NCI-H146 treated with DMSO at 0.1 percent for 48 hours (cell line): ENCODE data around the gene ZSCAN22.
A peak's percentile ranks its signal among the peaks of the same experiment; 100 is the strongest.
"Not testable (repeated sequence)": the region's sequence is repeated elsewhere in the genome, so short reads cannot be mapped to it uniquely, and the experiment has no call there.

ENCODE experiments used
- DNase-seq: peaks from one replicate; lab custom pipeline; 2025; ENCODE audit not compliant: unreplicated experiment; lab: John Stamatoyannopoulos, UW

Gene ZSCAN22

GRCh38 chr19:58326914-58327726 is at the start of gene ZSCAN22:
Gene ZSCAN22 (plus strand): TSS chr19:58326994. CDS start chr19:58334803, 7,809 bp downstream.
- DNase-seq: peak; percentile 95

GRCh38 chr19:58277197-58277596 is 49.6 kb upstream of the ZSCAN22 start:
- DNase-seq: no peak

GRCh38 chr19:58277748-58278540 is 48.9 kb upstream of the ZSCAN22 start:
- DNase-seq: no peak

GRCh38 chr19:58278541-58279041 is 48.2 kb upstream of the ZSCAN22 start, which contains the start of gene ZNF8:
Gene ZNF8 (plus strand): TSS chr19:58278955. CDS start chr19:58279082, 127 bp downstream.
- peak; percentile 98 for DNase-seq

GRCh38 chr19:58279042-58279924 is 47.5 kb upstream of the ZSCAN22 start:
- peak; percentile 84 for DNase-seq

GRCh38 chr19:58279925-58280316 is 46.9 kb upstream of the ZSCAN22 start:
- DNase-seq: no peak

- DNase-seq: no peak
Observed at GRCh38 chr19:58284199-58284598, 42.6 kb upstream of the ZSCAN22 start.

GRCh38 chr19:58291943-58292342 is 34.9 kb upstream of the ZSCAN22 start:
- no peak for DNase-seq

- DNase-seq: no peak
Observed at GRCh38 chr19:58294743-58295374, 31.9 kb upstream of the ZSCAN22 start.

- DNase-seq: no peak
Observed at GRCh38 chr19:58296104-58296503, 30.7 kb upstream of the ZSCAN22 start.

- no peak for DNase-seq
Observed at GRCh38 chr19:58300620-58301019, 26.2 kb upstream of the ZSCAN22 start.

- DNase-seq: no peak
Observed at GRCh38 chr19:58304255-58304654, 22.5 kb upstream of the ZSCAN22 start.

- DNase-seq: no peak
Observed at GRCh38 chr19:58304748-58305064, 22.1 kb upstream of the ZSCAN22 start.

- DNase-seq: peak; percentile 97
Observed at GRCh38 chr19:58305065-58305931, 21.5 kb upstream of the ZSCAN22 start, which contains the start of gene ERVK3-1. Gene ERVK3-1 (plus strand): TSS chr19:58305377. CDS start chr19:58312169, 6,792 bp downstream.

- DNase-seq: no peak
Observed at GRCh38 chr19:58305932-58306323, 20.9 kb upstream of the ZSCAN22 start.

GRCh38 chr19:58307736-58308135 is 19.1 kb upstream of the ZSCAN22 start:
- no peak for DNase-seq

- DNase-seq: not testable (repeated sequence)
Observed at GRCh38 chr19:58310685-58311084, 16.1 kb upstream of the ZSCAN22 start.

GRCh38 chr19:58311345-58311865 is 15.4 kb upstream of the ZSCAN22 start:
- DNase-seq: no peak

- DNase-seq: no peak
Observed at GRCh38 chr19:58315580-58315979, 11.2 kb upstream of the ZSCAN22 start.
